Measurements from ENCODE around the gene RPS4Y1.

DNA sequence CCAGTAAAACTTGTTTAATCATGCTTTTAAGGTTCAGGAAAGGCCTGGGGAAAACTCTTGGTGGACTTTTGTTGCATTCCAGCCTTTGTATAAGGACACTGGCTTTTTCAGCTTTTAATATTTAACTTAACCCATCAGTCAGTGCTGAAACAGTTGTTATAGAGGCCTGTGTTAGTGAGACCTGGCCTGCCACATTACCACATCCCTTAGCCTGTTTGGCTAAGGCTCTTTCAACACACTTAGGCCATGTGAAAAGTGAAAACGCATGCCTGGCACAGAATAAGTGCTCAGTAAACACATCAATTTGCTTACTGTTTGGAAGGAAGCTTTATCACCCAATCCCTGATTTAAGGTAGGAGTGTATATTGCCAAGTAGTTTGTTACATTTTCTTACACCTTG lies 3.5 kb upstream of the RPS4Y1 start:
- TF ChIP-seq, protein P1, sequence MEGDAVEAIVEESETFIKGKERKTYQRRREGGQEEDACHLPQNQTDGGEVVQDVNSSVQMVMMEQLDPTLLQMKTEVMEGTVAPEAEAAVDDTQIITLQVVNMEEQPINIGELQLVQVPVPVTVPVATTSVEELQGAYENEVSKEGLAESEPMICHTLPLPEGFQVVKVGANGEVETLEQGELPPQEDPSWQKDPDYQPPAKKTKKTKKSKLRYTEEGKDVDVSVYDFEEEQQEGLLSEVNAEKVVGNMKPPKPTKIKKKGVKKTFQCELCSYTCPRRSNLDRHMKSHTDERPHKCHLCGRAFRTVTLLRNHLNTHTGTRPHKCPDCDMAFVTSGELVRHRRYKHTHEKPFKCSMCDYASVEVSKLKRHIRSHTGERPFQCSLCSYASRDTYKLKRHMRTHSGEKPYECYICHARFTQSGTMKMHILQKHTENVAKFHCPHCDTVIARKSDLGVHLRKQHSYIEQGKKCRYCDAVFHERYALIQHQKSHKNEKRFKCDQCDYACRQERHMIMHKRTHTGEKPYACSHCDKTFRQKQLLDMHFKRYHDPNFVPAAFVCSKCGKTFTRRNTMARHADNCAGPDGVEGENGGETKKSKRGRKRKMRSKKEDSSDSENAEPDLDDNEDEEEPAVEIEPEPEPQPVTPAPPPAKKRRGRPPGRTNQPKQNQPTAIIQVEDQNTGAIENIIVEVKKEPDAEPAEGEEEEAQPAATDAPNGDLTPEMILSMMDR (IDR thresholded peaks at IDR 0.05), result no peak
- no peak for TF ChIP-seq POLR2A (IDR thresholded peaks at IDR 0.05)

Data from testis (tissue), 2 donors.